Effector CD8-positive, alpha-beta T cell (primary cell): ENCODE results near the gene VAT1L.
"Not testable (repeated sequence)": the region's sequence is repeated elsewhere in the genome, so short reads cannot be mapped to it uniquely, and the experiment has no call there.

Source experiments
- DNase-seq: peaks from one replicate; lab custom pipeline; 2025; lab: John Stamatoyannopoulos, UW

The VAT1L gene

GRCh38 chr16:77910021-77910420, 121.7 kb downstream of the VAT1L start:
- no peak for DNase-seq

- DNase-seq: no peak
These were observed 124.3 kb downstream of the VAT1L start for GRCh38 chr16:77912617-77913016.

- no peak for DNase-seq
These were observed 125.4 kb downstream of the VAT1L start for GRCh38 chr16:77913738-77914253.

- no peak for DNase-seq
These were observed 127.7 kb downstream of the VAT1L start for GRCh38 chr16:77916111-77916510.

GRCh38 chr16:77917971-77918370, 129.6 kb downstream of the VAT1L start:
- no peak for DNase-seq

- DNase-seq: no peak
These were observed 130.7 kb downstream of the VAT1L start for GRCh38 chr16:77918809-77919707.

GRCh38 chr16:77919761-77920415, 131.5 kb downstream of the VAT1L start:
- no peak for DNase-seq

- DNase-seq: no peak
These were observed 132.6 kb downstream of the VAT1L start for GRCh38 chr16:77920984-77921383.

- no peak for DNase-seq
These were observed 133.9 kb downstream of the VAT1L start for GRCh38 chr16:77922228-77922754.

GRCh38 chr16:77925531-77925930, 137.2 kb downstream of the VAT1L start:
- DNase-seq: no peak

- DNase-seq: no peak
These were observed 139.7 kb downstream of the VAT1L start for GRCh38 chr16:77928096-77928495.

GRCh38 chr16:77929004-77929403, 140.6 kb downstream of the VAT1L start:
- DNase-seq: no peak

GRCh38 chr16:77931058-77931457, 142.7 kb downstream of the VAT1L start:
- no peak for DNase-seq

- DNase-seq: no peak
These were observed 149.2 kb downstream of the VAT1L start for GRCh38 chr16:77937473-77938149.

- DNase-seq: no peak
These were observed 150.5 kb downstream of the VAT1L start for GRCh38 chr16:77938913-77939312.

GRCh38 chr16:77939968-77940367, 151.6 kb downstream of the VAT1L start:
- no peak for DNase-seq

GRCh38 chr16:77943801-77944200, 155.4 kb downstream of the VAT1L start:
- no peak for DNase-seq

GRCh38 chr16:77944631-77945030, 156.3 kb downstream of the VAT1L start:
- no peak for DNase-seq

GRCh38 chr16:77945126-77945525, 156.8 kb downstream of the VAT1L start:
- DNase-seq: no peak

- DNase-seq: no peak
These were observed 158.5 kb downstream of the VAT1L start for GRCh38 chr16:77946823-77947222.

- DNase-seq: not testable (repeated sequence)
These were observed 159.2 kb downstream of the VAT1L start for GRCh38 chr16:77947590-77947989.

GRCh38 chr16:77948835-77949234, 160.5 kb downstream of the VAT1L start:
- no peak for DNase-seq
